Psoas muscle (tissue), 8 donors: Measurements from ENCODE around the gene ASB1. TPM values are rescaled to one million over a fixed set of nuclear protein-coding genes. Genes with fewer than 3 reads are reported as not detected.
"Not testable (repeated sequence)": the region's sequence is repeated elsewhere in the genome, so short reads cannot be mapped to it uniquely, and the experiment has no call there.

Experiments
- ATAC-seq, 4 donors: fragments of 200-7000 bp; cut with Tn5 transposase; one replicate each; pipeline ENCODE4 v1.9.1; 2020; ENCODE audit warnings: moderate library complexity in 3 of 4, mild to moderate bottlenecking in 2 of 4
- DNase-seq, 2 donors: peaks; one replicate each; pipeline ENCODE4 v3.0.0-alpha.2; 2020
- H3K27ac ChIP-seq: fragments of 200-600 bp; one replicate; pipeline ENCODE4 v1.8.0; 2022
- H3K27me3 ChIP-seq, 3 donors: fragments of 200-600 bp in 1 of 3; one replicate each; pipeline versions ENCODE4 v1.6.1 to v1.8.0; 2013 to 2022; ENCODE audit warnings: low read length in 2 of 3, mild to moderate bottlenecking in 2 of 3, moderate library complexity in 1 of 3; ENCODE audit not compliant: insufficient read depth in 3 of 3
- H3K36me3 ChIP-seq, 2 donors: fragments of 200-600 bp in 1 of 2; one replicate each; pipeline versions ENCODE4 v1.6.1 to v1.8.0; 2013 to 2022; ENCODE audit warnings: low read depth in 1 of 2, mild to moderate bottlenecking in 1 of 2, moderate library complexity in 1 of 2; ENCODE audit not compliant: insufficient read depth in 1 of 2
- H3K4me1 ChIP-seq: fragments of 200-600 bp; one replicate; pipeline ENCODE4 v1.8.0; 2022
- H3K4me3 ChIP-seq: fragments of 200-600 bp; one replicate; pipeline ENCODE4 v1.8.0; 2022; ENCODE audit warnings: mild to moderate bottlenecking
- H3K9me3 ChIP-seq: fragments of 200-600 bp; one replicate; pipeline ENCODE4 v1.8.0; 2022
- CTCF ChIP-seq: fragments of 200-600 bp; IDR thresholded peaks from one replicate; pipeline ENCODE4 v1.8.0; 2022; ENCODE audit warnings: antibody characterized with exemption
- WGBS, 3 donors: extraction: QIAGEN DNeasy Blood & Tissue Kit; methylation state at CpG; one replicate each; pipeline versions ENCODE4 v1.1.6 to v1.1.7; 2013; 5-methylcytosine and 5-hydroxymethylcytosine counted together
- intact Hi-C, 2 donors: fragments of 100-400 bp; cut with DNase I; formaldehyde crosslinking; loops; one replicate each; pipeline versions ENCODE4 v1.11.0 to v1.14.2; 2022
- polyA plus RNA-seq, 3 donors: library from polyadenylated mRNA; stranded (reverse); fragments of 200-250 nt; gene quantifications; one replicate each; pipeline ENCODE4 v1.2.3, GENCODE V29; 2013
- total RNA-seq, 4 donors: library from RNA; stranded (reverse); fragmentation: NEBNext Ultra II Directional in 2 of 4; extraction: Animal tissue kit (Norgen Biotek cat#: 25700) in 2 of 4; gene quantifications; one replicate each; pipeline versions ENCODE4 v1.2.1 to v1.2.4, GENCODE V29; 2021 to 2023
- donor health status: healthy with polysubstance abuse.
- donor health status: DM: no; HTN: no; CAD: no; lungs with moderate emphysema.
- donor health status: Bipolar disorder and iron deficiency.
- donor health status: healthy.
- donor health status: DM: yes; HTN: yes; CAD: no.
- donor health status: DM: no; HTN: no; CAD: no.
- donor health status: DM: no; HTN: no; CAD: no.
- donor health status: DM: yes; HTN: yes; CAD: no.

ASB1 gene
- total and polyA plus RNA-seq, 7 donors, result 21.3 to 48.0 (median 42.7) TPM

- intact Hi-C loops, result no loop called here
- H3K36me3 ChIP-seq, result peaks cover 0 to 23% of the 10 kb centered on the region in 2 donors
- DNase-seq, result no peak
- no peak overlapping the region for H3K4me3 ChIP-seq
- no peak for TF ChIP-seq CTCF
- H3K27me3 ChIP-seq, result no peaks in the 10 kb centered on the region
- H3K4me1 ChIP-seq, result no peaks in the 10 kb centered on the region
- no peak for ATAC-seq
- no peaks in the 10 kb centered on the region for H3K9me3 ChIP-seq
- WGBS, 3 donors, result 88 to 91% (median 90%) methylated on average over 19 of the region's 19 CpGs
- H3K27ac ChIP-seq, result no peak overlapping the region
Measured at GRCh38 chr2:238404406-238405216, 22.1 kb upstream of the ASB1 start.

- WGBS, 3 donors, result 94 to 100% (median 95%) methylated on average over 4 of the region's 4 CpGs
Measured at GRCh38 chr2:238405217-238405555, 21.5 kb upstream of the ASB1 start.

GRCh38 chr2:238406221-238406997 is 20.3 kb upstream of the ASB1 start:
- WGBS, 3 donors, result 84 to 88% (median 87%) methylated on average over 20 of the region's 20 CpGs
- Histone ChIP-seq H3K9me3 (no peaks in the 10 kb centered on the region), H3K4me1 (no peaks in the 10 kb centered on the region), H3K27me3 (no peaks in the 10 kb centered on the region), H3K4me3 (no peak overlapping the region), H3K27ac (no peak overlapping the region), H3K36me3 (peaks cover 0 to 12% of the 10 kb centered on the region in 2 donors)
- no peak for TF ChIP-seq CTCF
- DNase-seq (no peak), ATAC-seq (no peak)
- intact Hi-C loops, result no loop called here

More at GRCh38 chr2:238405217-238405555, 21.5 kb upstream of the ASB1 start:
- intact Hi-C loops, H3K27me3 ChIP-seq, DNase-seq, H3K27ac ChIP-seq, H3K9me3 ChIP-seq, ATAC-seq, H3K4me3 ChIP-seq, H3K4me1 ChIP-seq: not testable (repeated sequence)
- H3K36me3 ChIP-seq, result peaks cover 0 to 17% of the 10 kb centered on the region in 2 donors

GRCh38 chr2:238406998-238407285 is 19.8 kb upstream of the ASB1 start:
- Histone ChIP-seq H3K9me3 (no peaks in the 10 kb centered on the region), H3K4me1 (no peaks in the 10 kb centered on the region), H3K36me3 (peaks cover 0 to 7% of the 10 kb centered on the region in 2 donors), H3K27me3 (no peaks in the 10 kb centered on the region), H3K27ac (no peak overlapping the region), H3K4me3 (no peak overlapping the region)
- WGBS, 3 donors, result 84 to 93% (median 89%) methylated on average over 8 of the region's 8 CpGs
- DNase-seq, result no peak
- TF ChIP-seq CTCF, result no peak
- ATAC-seq, result no peak
- intact Hi-C loops, result no loop called here

GRCh38 chr2:238407566-238407965 is 19.2 kb upstream of the ASB1 start:
- no peak overlapping the region for H3K4me3 ChIP-seq
- TF ChIP-seq CTCF, result no peak
- ATAC-seq (no peak), DNase-seq (no peak)
- intact Hi-C loops, result no loop called here
- no peak overlapping the region for H3K27ac ChIP-seq
- peaks cover 0 to 6% of the 10 kb centered on the region in 2 donors for H3K36me3 ChIP-seq
- H3K9me3 ChIP-seq, result no peaks in the 10 kb centered on the region
- no peaks in the 10 kb centered on the region for H3K27me3 ChIP-seq
- H3K4me1 ChIP-seq, result no peaks in the 10 kb centered on the region
- 92 to 96% (median 95%) methylated on average over 11 of the region's 11 CpGs for WGBS, 3 donors
